WTC11 (cell line): ENCODE data around the gene CTNS.

Experiments
- CBFB ChIP-seq: sonication (generic); formaldehyde crosslinking; IDR thresholded peaks from 2 replicates; pipeline ENCODE4 v1.8.1; 2022; ENCODE audit warnings: mild to moderate bottlenecking, low read depth, missing genetic modification reagents
- CREB1 ChIP-seq: sonication (generic); formaldehyde crosslinking; IDR thresholded peaks from 2 replicates; pipeline ENCODE4 v1.8.0; 2023; ENCODE audit warnings: mild to moderate bottlenecking, missing genetic modification reagents
- CTCF ChIP-seq: fragments of 200-600 bp; IDR thresholded peaks from 2 replicates; pipeline ENCODE4 v1.8.0; 2022; ENCODE audit warnings: antibody characterized with exemption
- E2F5 ChIP-seq: sonication (generic); formaldehyde crosslinking; IDR thresholded peaks from 2 replicates; pipeline ENCODE4 v1.8.1; 2022; ENCODE audit warnings: mild to moderate bottlenecking, moderate library complexity, missing genetic modification reagents
- ELF4 ChIP-seq: sonication (generic); formaldehyde crosslinking; IDR thresholded peaks from 2 replicates; pipeline ENCODE4 v1.8.1; 2022; ENCODE audit warnings: low read depth, mild to moderate bottlenecking, moderate library complexity, missing genetic modification reagents
- FOXP4 ChIP-seq: sonication (generic); formaldehyde crosslinking; IDR thresholded peaks from 2 replicates; pipeline ENCODE4 v1.8.0; 2022; ENCODE audit warnings: mild to moderate bottlenecking, missing genetic modification reagents
- SP1 ChIP-seq: sonication (generic); formaldehyde crosslinking; conservative IDR thresholded peaks from 2 replicates; pipeline ENCODE4 v1.8.1; 2022; ENCODE audit warnings: missing genetic modification reagents

- TF ChIP-seq CREB1 (CRISPR knock-in tag) (no peak), CTCF (no peak), ELF4 (no peak), E2F5 (no peak), CBFB (CRISPR knock-in tag) (no peak), SP1 (no peak), FOXP4 (no peak)
Observed at GRCh38 chr17:3639981-3640596, 3.5 kb downstream of the CTNS start.
